ENCODE data around the gene STKLD1. TPM values are rescaled to one million over a fixed set of nuclear protein-coding genes. Genes with fewer than 3 reads are reported as not detected.
"Not testable (repeated sequence)": the region's sequence is repeated elsewhere in the genome, so short reads cannot be mapped to it uniquely, and the experiment has no call there.

The STKLD1 gene
- total and polyA plus RNA-seq, 8 donors: 0.82 to 6.1 (median 3.4) TPM

GRCh38 chr9:133449760-133450159 lies 73.6 kb downstream of the STKLD1 start:
- intact Hi-C loops (cut with DNase I): no loop called here
- Histone ChIP-seq H3K27ac (no peak overlapping the region), H3K4me3 (no peak overlapping the region), H3K9me3 (no peaks in the 10 kb centered on the region), H3K36me3 (no peaks in the 10 kb centered on the region), H3K4me1 (no peaks in the 10 kb centered on the region), H3K27me3 (no peaks in the 10 kb centered on the region)
- ATAC-seq (peak; percentile 94), DNase-seq (peak in 2 of 4 donors; percentile 60 to 85)
- TF ChIP-seq CTCF (IDR thresholded peaks at IDR 0.05): no peak

- H3K4me3 ChIP-seq; DNase-seq; ATAC-seq; H3K27ac ChIP-seq; H3K4me1 ChIP-seq; H3K9me3 ChIP-seq; intact Hi-C loops (cut with DNase I); H3K36me3 ChIP-seq; H3K27me3 ChIP-seq: not testable (repeated sequence)
Observed at GRCh38 chr9:133451865-133452264, 75.7 kb downstream of the STKLD1 start.

GRCh38 chr9:133452562-133452961 lies 76.4 kb downstream of the STKLD1 start:
- H3K4me1 ChIP-seq: no peaks in the 10 kb centered on the region
- H3K27ac ChIP-seq: no peak overlapping the region
- no peaks in the 10 kb centered on the region for H3K9me3 ChIP-seq
- H3K4me3 ChIP-seq: no peak overlapping the region
- no peaks in the 10 kb centered on the region for H3K27me3 ChIP-seq
- no peak for TF ChIP-seq CTCF (IDR thresholded peaks at IDR 0.05)
- no peaks in the 10 kb centered on the region for H3K36me3 ChIP-seq
- ATAC-seq (no peak), DNase-seq (no peak)
- intact Hi-C loops (cut with DNase I): no loop called here

- no peaks in the 10 kb centered on the region for H3K27me3 ChIP-seq
- H3K36me3 ChIP-seq: no peaks in the 10 kb centered on the region
- H3K27ac ChIP-seq: no peak overlapping the region
- no peak overlapping the region for H3K4me3 ChIP-seq
- intact Hi-C loops (cut with DNase I): no loop called here
- TF ChIP-seq CTCF (IDR thresholded peaks at IDR 0.05): no peak
- peaks cover 0 to 2% of the 10 kb centered on the region in 2 donors for H3K4me1 ChIP-seq
- ATAC-seq: no peak
- peak in 1 of 4 donors; percentile 25 for DNase-seq
- no peaks in the 10 kb centered on the region for H3K9me3 ChIP-seq
Observed at GRCh38 chr9:133453651-133454050, 77.5 kb downstream of the STKLD1 start.

- Histone ChIP-seq H3K27me3 (no peaks in the 10 kb centered on the region), H3K4me3 (no peak overlapping the region), H3K27ac (no peak overlapping the region), H3K36me3 (no peaks in the 10 kb centered on the region), H3K4me1 (peaks cover 4 to 9% of the 10 kb centered on the region in 2 donors), H3K9me3 (no peaks in the 10 kb centered on the region)
- DNase-seq: peak in 1 of 4 donors; percentile 71
- no peak for TF ChIP-seq CTCF (IDR thresholded peaks at IDR 0.05)
- intact Hi-C loops (cut with DNase I): no loop called here
- no peak for ATAC-seq
Observed at GRCh38 chr9:133454325-133454724, 78.2 kb downstream of the STKLD1 start.

- H3K4me1 ChIP-seq: peaks cover 4 to 10% of the 10 kb centered on the region in 2 donors
- peak in 1 of 4 donors; percentile 77 for DNase-seq
- no peak for ATAC-seq
- H3K36me3 ChIP-seq: no peaks in the 10 kb centered on the region
- TF ChIP-seq CTCF (IDR thresholded peaks at IDR 0.05): no peak
- H3K9me3 ChIP-seq: no peaks in the 10 kb centered on the region
- H3K4me3 ChIP-seq: no peak overlapping the region
- no peaks in the 10 kb centered on the region for H3K27me3 ChIP-seq
- intact Hi-C loops (cut with DNase I): no loop called here
- no peak overlapping the region for H3K27ac ChIP-seq
Observed at GRCh38 chr9:133454943-133455673, 78.9 kb downstream of the STKLD1 start.
